GM19025 (cell line): ENCODE measurements around the gene DNAJC12.
"Not testable (repeated sequence)": the region's sequence is repeated elsewhere in the genome, so short reads cannot be mapped to it uniquely, and the experiment has no call there.

ENCODE experiments used
- ATAC-seq: cut with Tn5 transposase; IDR thresholded peaks from one replicate; pipeline ENCODE4 v1.9.1; 2021; ENCODE audit warnings: mild to moderate bottlenecking, low read depth, moderate library complexity; ENCODE audit not compliant: unreplicated experiment

Gene DNAJC12

DNA sequence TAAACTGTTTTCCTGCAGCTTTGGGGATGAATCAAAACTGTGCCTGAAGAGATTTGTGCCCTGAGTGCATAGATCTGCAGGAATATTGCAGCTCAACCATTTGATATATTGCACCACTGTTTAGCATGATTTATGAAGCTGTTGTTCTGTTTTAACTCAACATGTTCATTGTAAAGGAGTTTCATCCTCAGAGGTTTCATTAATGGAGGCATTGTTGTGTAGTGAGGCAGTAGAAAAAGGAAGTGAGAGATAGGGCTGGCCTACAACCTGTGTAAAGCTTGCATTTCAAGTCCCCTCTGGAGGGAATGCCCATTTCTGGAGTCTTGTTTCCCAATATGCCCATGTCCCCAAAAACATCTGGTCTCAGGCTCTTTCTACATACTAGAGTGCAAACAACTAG is 67.5 kb downstream of the DNAJC12 start:
- ATAC-seq = peak; percentile 66

DNA sequence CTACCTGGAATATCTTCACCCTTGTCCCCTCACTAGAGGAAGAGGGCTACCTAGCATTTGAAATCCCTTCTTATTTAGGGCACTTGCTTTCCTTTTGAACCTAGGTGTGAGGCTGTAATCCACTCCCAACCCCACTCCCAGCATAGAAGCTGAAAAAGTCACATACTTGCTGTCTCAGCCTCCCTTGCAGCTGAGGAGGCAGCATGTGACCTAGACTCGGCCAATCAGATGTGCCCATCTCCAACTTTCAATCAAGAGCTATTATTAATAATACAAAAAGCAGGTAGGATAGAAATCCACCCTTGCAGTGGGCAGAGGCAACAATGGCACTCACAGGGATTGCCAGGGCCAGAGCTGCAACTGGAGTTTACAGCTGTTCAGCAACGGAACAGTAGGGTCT is 70.7 kb downstream of the DNAJC12 start:
- no peak for ATAC-seq

DNA sequence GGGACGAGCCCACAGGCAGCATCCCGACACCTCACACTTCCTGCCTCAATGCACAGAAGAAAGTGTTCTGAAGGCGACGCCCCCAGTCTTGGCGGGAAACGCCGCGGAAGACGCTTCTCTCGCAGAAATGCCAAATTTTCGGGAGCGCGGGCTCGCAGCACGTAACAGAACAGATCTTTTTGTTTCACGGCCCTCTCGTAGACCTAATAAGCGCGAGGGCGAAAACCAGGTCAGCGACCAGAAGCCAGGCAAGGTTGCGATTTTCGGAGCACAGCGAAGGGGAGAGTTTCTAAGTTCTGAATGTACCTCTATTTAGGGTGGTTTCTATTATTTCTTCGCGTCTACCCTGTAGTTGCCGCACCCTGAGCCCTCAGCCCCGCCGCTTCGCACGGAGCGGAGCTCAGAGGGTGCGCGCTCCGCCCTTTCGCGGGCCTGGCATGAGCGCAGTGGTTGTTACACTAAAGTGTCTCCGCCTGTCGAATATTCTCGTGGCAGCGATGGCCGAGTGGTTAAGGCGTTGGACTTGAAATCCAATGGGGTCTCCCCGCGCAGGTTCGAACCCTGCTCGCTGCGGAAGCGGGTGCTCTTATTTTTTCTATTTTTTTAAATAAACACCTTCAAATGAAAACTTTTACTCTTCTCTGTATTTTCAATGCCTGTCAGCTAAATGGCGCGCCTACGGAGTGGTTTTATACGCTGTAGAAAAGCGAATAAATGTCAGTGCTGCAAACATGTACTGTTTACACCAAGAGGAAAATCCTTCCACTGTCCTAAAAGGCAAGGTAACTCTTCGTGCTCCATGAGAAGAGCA is 73.8 kb downstream of the DNAJC12 start:
- ATAC-seq = peak; percentile 81

DNA sequence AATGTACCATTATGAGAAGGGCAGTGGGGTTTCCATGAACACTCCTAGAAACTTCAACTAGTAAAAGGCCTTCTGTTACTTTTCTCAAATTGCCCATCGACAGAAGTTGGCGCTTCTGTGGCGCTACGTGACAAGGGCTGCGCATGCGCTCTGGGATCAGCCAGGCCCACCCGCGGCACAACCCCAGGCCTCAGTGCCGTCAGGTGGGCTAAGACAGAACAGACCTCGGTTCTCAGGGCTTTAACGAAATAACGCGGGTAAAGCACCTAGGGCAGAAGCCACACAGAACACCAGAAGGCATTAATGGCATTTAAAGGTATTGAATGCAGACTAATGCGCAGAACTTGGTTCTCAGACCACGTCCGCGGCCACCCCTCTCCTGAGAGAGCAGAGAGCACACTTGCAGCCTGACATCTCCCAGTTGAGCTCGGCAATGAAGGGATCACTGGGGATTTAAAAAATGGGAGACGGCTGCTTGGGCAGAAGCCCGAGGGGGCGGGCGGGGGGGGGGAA is 74.4 kb downstream of the DNAJC12 start:
- ATAC-seq = peak; percentile 12

DNA sequence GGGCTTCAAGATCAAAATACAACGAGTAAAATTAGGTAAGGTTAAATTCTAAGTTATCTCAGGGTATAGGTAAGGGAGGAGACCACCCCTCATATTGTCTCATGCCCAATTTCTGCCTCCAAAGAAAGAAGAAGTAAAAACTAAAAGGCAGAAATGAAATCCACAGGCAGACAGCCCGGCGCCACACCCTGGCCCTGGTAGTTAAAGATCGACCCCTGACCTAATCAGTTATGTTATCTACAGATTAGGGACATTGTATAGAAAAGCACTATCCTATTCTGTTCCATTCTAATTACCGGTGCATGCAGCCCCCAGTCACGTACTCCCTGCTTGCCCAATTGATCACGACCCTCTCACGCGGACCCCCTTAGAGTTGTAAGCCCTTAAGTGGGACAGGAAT is 75.4 kb downstream of the DNAJC12 start:
- not testable (repeated sequence) for ATAC-seq

DNA sequence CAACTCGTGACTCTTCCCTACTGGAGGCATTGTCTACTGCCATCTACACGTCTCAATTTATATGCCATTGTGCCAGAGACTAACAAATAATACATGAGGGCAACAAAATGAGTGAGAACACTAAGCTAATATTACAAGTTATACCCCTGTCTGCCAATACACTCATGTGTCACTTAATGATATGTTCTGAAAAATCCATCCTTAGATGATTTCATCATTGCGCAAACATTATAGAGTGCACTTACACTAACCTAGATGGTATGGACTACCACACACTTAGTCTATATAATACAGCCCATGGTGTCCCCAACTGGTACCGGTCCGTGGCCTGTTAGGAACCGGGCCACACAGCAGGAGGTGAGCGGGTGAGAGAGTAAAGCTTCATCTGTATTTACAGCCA is 77.7 kb downstream of the DNAJC12 start:
- ATAC-seq = no peak
